ENCODE measurements around the gene DNM3. TPM values are rescaled to one million over a fixed set of nuclear protein-coding genes. Genes with fewer than 3 reads are reported as not detected.

The DNM3 gene
- total RNA-seq, 1 donor from 2014 or later, result 1.1 TPM

- H3K27ac Mint-ChIP-seq, result no peak overlapping the region
- no peak overlapping the region for H3K4me3 Mint-ChIP-seq
These were observed 501.4 kb downstream of the DNM3 start for GRCh38 chr1:172342584-172343239.

GRCh38 chr1:172343240-172344160, 502.2 kb downstream of the DNM3 start:
- H3K4me1 ChIP-seq, result peaks cover 16% of the 10 kb centered on the region
- H3K36me3 ChIP-seq, result no peaks in the 10 kb centered on the region
- H3K27ac Mint-ChIP-seq, result peak overlapping the region; percentile 28
- no peaks in the 10 kb centered on the region for H3F3A ChIP-seq (ENCODE audit: low read depth)
- peaks cover 28% of the 10 kb centered on the region for H3K4me1 Mint-ChIP-seq
- DNase-seq (ENCODE audit: low spot score), result no peak
- H3K4me3 Mint-ChIP-seq, result no peak overlapping the region
- TF ChIP-seq CTCF (IDR thresholded peaks at IDR 0.05) (no peak), EZH2phosphoT487 (IDR thresholded peaks at IDR 0.05) (no peak), EZH2 (IDR thresholded peaks at IDR 0.05) (no peak)
- peaks cover 16% of the 10 kb centered on the region for H3K9me3 Mint-ChIP-seq
- H3K4me3 ChIP-seq, result no peak overlapping the region
- no peaks in the 10 kb centered on the region for H3K27me3 Mint-ChIP-seq (ENCODE audit: insufficient read depth, low read depth)
- no peaks in the 10 kb centered on the region for H4K20me1 ChIP-seq (ENCODE audit: low read depth)
- peak overlapping the region; percentile 20 for H2AFZ ChIP-seq (replicated peaks)
- H3K4me2 ChIP-seq, result no peak overlapping the region
- peaks cover 3% of the 10 kb centered on the region for H3K36me3 Mint-ChIP-seq
- H3K9me3 ChIP-seq (ENCODE audit: low read depth), result peaks cover 6% of the 10 kb centered on the region
- H3K9ac ChIP-seq, result no peak overlapping the region
- H3K27me3 ChIP-seq, result no peaks in the 10 kb centered on the region
- H3K27ac ChIP-seq, result no peak overlapping the region
- H3K79me2 ChIP-seq (ENCODE audit: low read depth), result no peaks in the 10 kb centered on the region

More at GRCh38 chr1:172342584-172343239, 501.4 kb downstream of the DNM3 start:
- Histone ChIP-seq H3K36me3 (no peaks in the 10 kb centered on the region), H3K27me3 (no peaks in the 10 kb centered on the region), H3K9ac (no peak overlapping the region), H3K27ac (no peak overlapping the region), H2AFZ (replicated peaks) (no peak overlapping the region), H3K4me2 (peak overlapping the region; percentile 3), H3K79me2 (ENCODE audit: low read depth) (no peaks in the 10 kb centered on the region), H3K4me1 (peaks cover 16% of the 10 kb centered on the region), H4K20me1 (ENCODE audit: low read depth) (no peaks in the 10 kb centered on the region), H3K9me3 (ENCODE audit: low read depth) (peaks cover 6% of the 10 kb centered on the region), H3K4me3 (no peak overlapping the region), H3F3A (ENCODE audit: low read depth) (no peaks in the 10 kb centered on the region)
- Mint-ChIP-seq H3K4me1 (peaks cover 28% of the 10 kb centered on the region), H3K27me3 (ENCODE audit: insufficient read depth, low read depth) (no peaks in the 10 kb centered on the region), H3K9me3 (peaks cover 16% of the 10 kb centered on the region), H3K36me3 (peaks cover 3% of the 10 kb centered on the region)
- DNase-seq (ENCODE audit: low spot score), result no peak
- no peak for TF ChIP-seq EZH2phosphoT487 (IDR thresholded peaks at IDR 0.05)
- no peak for TF ChIP-seq CTCF (IDR thresholded peaks at IDR 0.05)
- no peak for TF ChIP-seq EZH2 (IDR thresholded peaks at IDR 0.05)

GRCh38 chr1:172344444-172344843, 503.1 kb downstream of the DNM3 start:
- Histone ChIP-seq H2AFZ (replicated peaks) (peak overlapping the region; percentile 14), H3K9ac (no peak overlapping the region), H3K79me2 (ENCODE audit: low read depth) (no peaks in the 10 kb centered on the region), H3K27me3 (no peaks in the 10 kb centered on the region), H3K9me3 (ENCODE audit: low read depth) (peaks cover 6% of the 10 kb centered on the region), H3K27ac (no peak overlapping the region), H3K4me3 (no peak overlapping the region), H3F3A (ENCODE audit: low read depth) (no peaks in the 10 kb centered on the region), H4K20me1 (ENCODE audit: low read depth) (no peaks in the 10 kb centered on the region), H3K4me2 (no peak overlapping the region), H3K36me3 (no peaks in the 10 kb centered on the region), H3K4me1 (peaks cover 16% of the 10 kb centered on the region)
- Mint-ChIP-seq H3K4me1 (peaks cover 28% of the 10 kb centered on the region), H3K27ac (peak overlapping the region; percentile 9), H3K36me3 (peaks cover 3% of the 10 kb centered on the region), H3K27me3 (ENCODE audit: insufficient read depth, low read depth) (no peaks in the 10 kb centered on the region), H3K4me3 (no peak overlapping the region), H3K9me3 (peaks cover 16% of the 10 kb centered on the region)
- TF ChIP-seq CTCF (IDR thresholded peaks at IDR 0.05) (no peak), EZH2 (IDR thresholded peaks at IDR 0.05) (no peak), EZH2phosphoT487 (IDR thresholded peaks at IDR 0.05) (no peak)
- DNase-seq (ENCODE audit: low spot score), result no peak

All from neural progenitor cell (in vitro differentiated cells).